ENCODE results near the gene IFNGR2. TPM values are rescaled to one million over a fixed set of nuclear protein-coding genes. Genes with fewer than 3 reads are reported as not detected.
"Not testable (repeated sequence)": the region's sequence is repeated elsewhere in the genome, so short reads cannot be mapped to it uniquely, and the experiment has no call there.

The IFNGR2 gene
- total and polyA plus RNA-seq, 2 of the 8 experiments (the other 6 are each of a cell fraction or from before 2014, with no cell fraction given) = 36.0 to 46.4 TPM

DNA sequence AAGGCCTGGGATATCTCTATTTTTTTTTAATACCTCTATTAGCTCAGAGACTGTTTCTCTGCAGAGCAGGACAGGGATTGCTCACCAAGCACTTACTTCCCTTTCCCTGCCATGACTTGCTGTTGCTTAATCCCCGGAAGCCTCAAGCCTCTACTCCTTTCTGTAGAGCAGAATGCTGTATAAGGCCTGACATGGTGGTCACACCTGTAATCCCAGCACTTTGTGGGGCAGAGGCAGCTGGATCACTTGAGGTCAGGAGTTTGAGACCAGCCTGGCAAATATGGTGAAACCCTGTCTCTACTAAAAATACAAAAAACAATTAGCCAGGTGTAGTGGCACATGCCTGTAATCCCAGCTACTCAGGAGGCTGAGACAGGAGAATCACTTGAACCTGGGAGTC, 23.3 kb upstream of the IFNGR2 start:
- not testable (repeated sequence) for H4K5ac ChIP-seq (ENCODE audit: insufficient read length, low read depth, low read length); FAIRE-seq; H3K9ac ChIP-seq (replicated peaks in 1 of 4; ENCODE audit: extremely low read depth in 1 of 4, low read depth in 3 of 4, low read length in 3 of 4); H2AK5ac ChIP-seq (ENCODE audit: low read depth, low read length); H4K91ac ChIP-seq (replicated peaks; ENCODE audit: insufficient read length, low read length); H3K79me2 ChIP-seq (ENCODE audit: control insufficient read depth in 1 of 2, insufficient read depth in 2 of 2, low read length in 2 of 2); H4K20me1 ChIP-seq (replicated peaks in 1 of 2; ENCODE audit: control insufficient read depth in 1 of 2, insufficient read depth in 2 of 2, low read length in 2 of 2); H2BK5ac ChIP-seq (ENCODE audit: low read depth, low read length); H3K27me3 ChIP-seq (replicated peaks in 1 of 4; ENCODE audit: control insufficient read depth in 3 of 4, extremely low read depth in 1 of 4, insufficient read depth in 3 of 4, low read length in 3 of 4); H2BK15ac ChIP-seq (ENCODE audit: low read length); H3K27ac ChIP-seq (ENCODE audit: low read depth, low read length); H3K36me3 ChIP-seq (ENCODE audit: control insufficient read depth in 2 of 4, insufficient read depth in 4 of 4, low read length in 3 of 4); H3K4me3 ChIP-seq (ENCODE audit: extremely low read depth in 1 of 4, insufficient read depth in 2 of 4, low read depth in 3 of 4, low read length in 4 of 4); H3K4me2 ChIP-seq (ENCODE audit: insufficient read depth in 1 of 2, low read depth in 2 of 2, low read length in 2 of 2); H3K4ac ChIP-seq (replicated peaks; ENCODE audit: insufficient read length, low read depth, low read length); H2BK20ac ChIP-seq (ENCODE audit: low read length); H2BK12ac ChIP-seq (ENCODE audit: low read depth, low read length); DNase-seq (ENCODE audit: low read depth in 1 of 2, low spot score in 2 of 2); H3K79me1 ChIP-seq (ENCODE audit: low read depth, low read length); H3K14ac ChIP-seq (ENCODE audit: insufficient read length); H2AFZ ChIP-seq (ENCODE audit: low read length); H4K8ac ChIP-seq (ENCODE audit: extremely low read depth, insufficient read depth, low read length); H3K4me1 ChIP-seq (replicated peaks in 1 of 4; ENCODE audit: control insufficient read depth in 3 of 4, insufficient read depth in 4 of 4, low read length in 3 of 4); H3K23ac ChIP-seq (ENCODE audit: insufficient read length); H2BK120ac ChIP-seq (replicated peaks; ENCODE audit: low read depth, low read length); H3K56ac ChIP-seq (replicated peaks; ENCODE audit: insufficient read length, low read depth, low read length); H3K23me2 ChIP-seq (ENCODE audit: low read depth, low read length); H3K18ac ChIP-seq (ENCODE audit: extremely low read depth, low read length); H3K9me3 ChIP-seq (ENCODE audit: insufficient read depth in 2 of 2, low read depth in 1 of 2, low read length in 1 of 2)
- CTCF ChIA-PET (ENCODE audit: partially characterized antibody) = interaction anchor here (0.6 to 2.6 kb wide), 4 partner anchors 11 to 65 kb away, joined by 3 to 12 read pairs (median 4); no protein-coding TSS in a partner anchor
- 94% methylated on average over 1 of the region's 1 CpG; no CpG with 5 or more reads in 1 of the 2 experiments for WGBS, 2 experiments (ENCODE audit: extremely low coverage in 1 of 2, insufficient coverage in 1 of 2, insufficient read length in 1 of 2, insufficient replicate concordance in 2 of 2, low coverage in 1 of 2, low lambda C conversion rate in 2 of 2, missing lambda C conversion rate in 1 of 2)
- POLR2A ChIA-PET (ENCODE audit: partially characterized antibody) = interaction anchor here (1.0 kb wide), 1 partner anchor 11 kb away, joined by 3 read pairs; no protein-coding TSS in a partner anchor
